Measurements from ENCODE around the gene CIAO2B. TPM values are rescaled to one million over a fixed set of nuclear protein-coding genes. Genes with fewer than 3 reads are reported as not detected.

Gene CIAO2B
- total and polyA plus RNA-seq, 4 donors: 51.1 to 120 (median 86.2) TPM

- TF ChIP-seq REST (IDR thresholded peaks at IDR 0.05) (no peak), ATF3 (IDR thresholded peaks at IDR 0.05) (no peak), TAF1 (conservative IDR thresholded peaks at IDR 0.05) (no peak), NR2F2 (IDR thresholded peaks at IDR 0.05) (no peak), RAD21 (IDR thresholded peaks at IDR 0.05) (no peak), CTCF (IDR thresholded peaks at IDR 0.05; ENCODE audit: low read depth, low read length, missing input control) (no peak), JUND (IDR thresholded peaks at IDR 0.05) (no peak), EGR1 (IDR thresholded peaks at IDR 0.05; ENCODE audit: low read depth in 2 of 2) (no peak), YY1 (IDR thresholded peaks at IDR 0.05) (no peak)
These were observed 10.9 kb downstream of the CIAO2B start (continued) for GRCh38 chr16:66923247-66923731.

- no peaks in the 10 kb centered on the region for H3K27me3 ChIP-seq (ENCODE audit: control insufficient read depth in 4 of 4, insufficient read depth in 4 of 4, low read length in 3 of 4)
- H3K9ac ChIP-seq (ENCODE audit: low read depth in 1 of 2, low read length in 2 of 2): no peak overlapping the region
- TF ChIP-seq HNF4A (conservative IDR thresholded peaks at IDR 0.05): no peak
- no peak for TF ChIP-seq CTCF (IDR thresholded peaks at IDR 0.05; ENCODE audit: low read depth, low read length, missing input control)
- no peak for TF ChIP-seq EGR1 (IDR thresholded peaks at IDR 0.05; ENCODE audit: low read depth in 2 of 2)
- TF ChIP-seq YY1 (IDR thresholded peaks at IDR 0.05): no peak
- no peak for TF ChIP-seq REST (IDR thresholded peaks at IDR 0.05)
- TF ChIP-seq NR2F2 (IDR thresholded peaks at IDR 0.05): no peak
- no peak for TF ChIP-seq RXRA (IDR thresholded peaks at IDR 0.05)
- TF ChIP-seq RAD21 (IDR thresholded peaks at IDR 0.05): no peak
- no peak for TF ChIP-seq JUND (IDR thresholded peaks at IDR 0.05)
- no peak for TF ChIP-seq TAF1 (conservative IDR thresholded peaks at IDR 0.05)
- no peak for TF ChIP-seq HNF4G (IDR thresholded peaks at IDR 0.05)
- no peak for TF ChIP-seq FOXA1 (IDR thresholded peaks at IDR 0.05)
- TF ChIP-seq ZBTB33 (IDR thresholded peaks at IDR 0.05): no peak
- no peak for TF ChIP-seq FOXA2 (IDR thresholded peaks at IDR 0.05)
- TF ChIP-seq ATF3 (IDR thresholded peaks at IDR 0.05): no peak
- no peak for TF ChIP-seq GABPA (IDR thresholded peaks at IDR 0.05 in 1 of 2, conservative IDR thresholded peaks at IDR 0.05 in 1 of 2)
- no peak for DNase-seq (ENCODE audit: low spot score)
- no peaks in the 10 kb centered on the region for H3K9me3 ChIP-seq (ENCODE audit: control insufficient read depth in 4 of 4, low read length in 3 of 4)
- no peaks in the 10 kb centered on the region for H3K36me3 ChIP-seq (ENCODE audit: control insufficient read depth in 4 of 4, insufficient read depth in 3 of 4, low read depth in 1 of 4, low read length in 3 of 4)
- no peak overlapping the region for H3K4me3 ChIP-seq (ENCODE audit: low read depth in 1 of 3, low read length in 3 of 3)
- no peak overlapping the region for H3K27ac ChIP-seq (ENCODE audit: low read depth in 1 of 2, low read length in 2 of 2)
- H3K4me1 ChIP-seq (ENCODE audit: control insufficient read depth in 4 of 4, insufficient read depth in 4 of 4, low read length in 3 of 4): peaks cover 0 to 14% (median 4%) of the 10 kb centered on the region in 4 donors
- WGBS: 73% methylated on average over 42 of the region's 42 CpGs
These were observed 12.3 kb downstream of the CIAO2B start for GRCh38 chr16:66921729-66922450.

Data from liver (tissue), 9 donors.